ENCODE results near the gene PCNA.

GRCh38 chr20:5074232-5074674 is 45.5 kb downstream of the PCNA start:
- no peak for TF ChIP-seq CTCF (IDR thresholded peaks at IDR 0.05)
- no peak for TF ChIP-seq POLR2A (IDR thresholded peaks at IDR 0.05)

Measured in adrenal gland (tissue), 5 donors.